HEK293 (cell line): ENCODE data around the gene DYRK2.

Source experiments
- CTCF ChIA-PET: fragments of 350-600 bp; formaldehyde crosslinking; extraction: SDS; loops from one replicate; lab custom pipeline; 2021; ENCODE audit warnings: antibody characterized with exemption; lab: Yijun Ruan, JAX
- POLR2A ChIA-PET: fragments of 300-600 bp; formaldehyde crosslinking; extraction: SDS; loops from one replicate; lab custom pipeline; 2020; ENCODE audit warnings: antibody characterized with exemption, inconsistent platforms; lab: Yijun Ruan, JAX
- H3K27ac ChIP-seq: fragments of 200-500 bp; sonication (Bioruptor generic); 2 replicates; pipeline ENCODE4 v1.5.1; 2014; ENCODE audit warnings: low read depth, low read length, control low read depth, inconsistent platforms; ENCODE audit errors: extremely low read depth
- H3K36me3 ChIP-seq, 2 experiments: fragments of 200-500 bp in 1 of 2; sonication (Bioruptor generic) in 1 of 2; 1 replicate in 1 of 2; 2 replicates in 1 of 2; pipeline ENCODE4 v1.5.1; 2014 to 2017; ENCODE audit warnings: inconsistent platforms in 2 of 2, low read length in 2 of 2; ENCODE audit not compliant: control insufficient read depth in 2 of 2, insufficient read depth in 1 of 2
- H3K4me1 ChIP-seq: fragments of 200-500 bp; sonication (Bioruptor generic); 2 replicates; pipeline ENCODE4 v1.5.1; 2014; ENCODE audit warnings: mild to moderate bottlenecking, low read length, inconsistent platforms; ENCODE audit not compliant: control insufficient read depth, insufficient read depth
- H3K4me3 ChIP-seq: 2 replicates; pipeline ENCODE4 v1.5.1; 2011; ENCODE audit warnings: low read depth, mild to moderate bottlenecking, control low read depth, low read length, moderate library complexity
- H3K9me3 ChIP-seq: fragments of 200-500 bp; sonication (Bioruptor generic); 2 replicates; pipeline ENCODE4 v1.5.1; 2014; ENCODE audit warnings: low read depth, low read length, inconsistent platforms; ENCODE audit not compliant: control insufficient read depth, insufficient read depth
- INSM2 ChIP-seq: fragments of 450-650 bp; formaldehyde crosslinking; IDR thresholded peaks from 2 replicates; pipeline ENCODE4 v1.5.1; 2016; ENCODE audit warnings: missing biosample characterization, missing genetic modification characterization
- MEIS1 ChIP-seq: sonication (generic); formaldehyde crosslinking; IDR thresholded peaks from 2 replicates; pipeline ENCODE4 v1.8.1; 2022; ENCODE audit warnings: missing genetic modification reagents, mild to moderate bottlenecking, borderline replicate concordance
- OSR2 ChIP-seq: fragments of 450-650 bp; formaldehyde crosslinking; IDR thresholded peaks from 2 replicates; pipeline ENCODE4 v1.5.1; 2016; ENCODE audit warnings: missing biosample characterization, missing genetic modification characterization
- PBX3 ChIP-seq: sonication (generic); formaldehyde crosslinking; IDR thresholded peaks from 2 replicates; pipeline ENCODE4 v1.8.1; 2022; ENCODE audit warnings: mild to moderate bottlenecking, moderate library complexity, missing genetic modification reagents
- ZBTB11 ChIP-seq: fragments of 450-650 bp; formaldehyde crosslinking; conservative IDR thresholded peaks from 2 replicates; pipeline ENCODE4 v1.5.1; 2016; ENCODE audit warnings: low read depth, missing biosample characterization, missing genetic modification characterization
- ZBTB49 ChIP-seq: fragments of 450-650 bp; formaldehyde crosslinking; IDR thresholded peaks from 2 replicates; pipeline ENCODE4 v1.5.1; 2016; ENCODE audit warnings: missing biosample characterization, missing genetic modification characterization, low read depth
- ZNF169 ChIP-seq: fragments of 450-650 bp; formaldehyde crosslinking; IDR thresholded peaks from 2 replicates; pipeline ENCODE4 v1.5.1; 2016; ENCODE audit warnings: missing biosample characterization, missing genetic modification characterization
- ZNF18 ChIP-seq: fragments of 450-650 bp; formaldehyde crosslinking; IDR thresholded peaks from 2 replicates; pipeline ENCODE4 v1.5.1; 2016; ENCODE audit warnings: missing biosample characterization, missing genetic modification characterization
- ZNF19 ChIP-seq: fragments of 450-650 bp; formaldehyde crosslinking; IDR thresholded peaks from 2 replicates; pipeline ENCODE4; 2016; ENCODE audit warnings: missing biosample characterization, missing genetic modification characterization, low read depth
- ZNF280C ChIP-seq: fragments of 450-650 bp; formaldehyde crosslinking; IDR thresholded peaks from 2 replicates; pipeline ENCODE4 v1.5.1; 2016; ENCODE audit warnings: missing biosample characterization, missing genetic modification characterization
- ZNF341 ChIP-seq: fragments of 450-650 bp; formaldehyde crosslinking; IDR thresholded peaks from 2 replicates; pipeline ENCODE4; 2016; ENCODE audit warnings: low read depth, missing biosample characterization, missing genetic modification characterization
- ZNF366 ChIP-seq: fragments of 450-650 bp; formaldehyde crosslinking; conservative IDR thresholded peaks from 2 replicates; pipeline ENCODE4 v1.5.1; 2016; ENCODE audit warnings: missing biosample characterization, missing genetic modification characterization
- ZNF580 ChIP-seq: fragments of 450-650 bp; formaldehyde crosslinking; IDR thresholded peaks from 2 replicates; pipeline ENCODE4 v1.5.1; 2016; ENCODE audit warnings: missing biosample characterization, missing genetic modification characterization
- ZNF626 ChIP-seq: fragments of 450-650 bp; sonication (Bioruptor Pico); formaldehyde crosslinking; IDR thresholded peaks from 2 replicates; pipeline ENCODE4 v1.5.1; 2018; ENCODE audit warnings: missing biosample characterization, missing genetic modification characterization, inconsistent platforms
- ZNF658 ChIP-seq: fragments of 450-650 bp; formaldehyde crosslinking; IDR thresholded peaks from 2 replicates; pipeline ENCODE4; 2016; ENCODE audit warnings: missing biosample characterization, missing genetic modification characterization
- ZNF747 ChIP-seq: fragments of 450-650 bp; formaldehyde crosslinking; IDR thresholded peaks from 2 replicates; pipeline ENCODE4 v1.5.1; 2016; ENCODE audit warnings: missing biosample characterization, missing genetic modification characterization

Gene DYRK2

GRCh38 chr12:67618303-67618702 lies 30.2 kb upstream of the DYRK2 start:
- no peak for TF ChIP-seq ZBTB11 (tag by site-specific recombination)
- no peak for TF ChIP-seq ZNF19 (tag by site-specific recombination)
- no peak for TF ChIP-seq PBX3 (CRISPR knock-in tag)
- TF ChIP-seq ZBTB49 (tag by site-specific recombination) = no peak
- no peak for TF ChIP-seq ZNF366 (tag by site-specific recombination)
- no peak for TF ChIP-seq ZNF169
- TF ChIP-seq MEIS1 (CRISPR knock-in tag) = no peak
- TF ChIP-seq ZNF341 (tag by site-specific recombination) = no peak
- no peak for TF ChIP-seq INSM2 (tag by site-specific recombination)
- no peak for TF ChIP-seq ZNF580 (tag by site-specific recombination)
- TF ChIP-seq ZNF18 (tag by site-specific recombination) = no peak
- TF ChIP-seq ZNF626 (tag by site-specific recombination) = no peak
- no peak for TF ChIP-seq ZNF280C (tag by site-specific recombination)
- TF ChIP-seq ZNF658 = no peak
- TF ChIP-seq OSR2 (tag by site-specific recombination) = no peak
- no peak for TF ChIP-seq ZNF747 (tag by site-specific recombination)
- TF ChIP-seq, all 188 proteins: peak for 0
- Histone ChIP-seq H3K36me3 (no peaks in the 10 kb centered on the region), H3K4me1 (no peaks in the 10 kb centered on the region), H3K9me3 (no peaks in the 10 kb centered on the region), H3K4me3 (no peak overlapping the region), H3K27ac (no peak overlapping the region)
- ChIA-PET POLR2A (no interaction called here), CTCF (interaction anchor here (1.4 kb wide), 1 partner anchor 12 kb away, joined by 3 read pairs; no protein-coding TSS in a partner anchor)
